GM12875 (cell line): ENCODE data around the gene ATOX1.
"Not testable (repeated sequence)": the region's sequence is repeated elsewhere in the genome, so short reads cannot be mapped to it uniquely, and the experiment has no call there.

ENCODE experiments used
- H3K4me3 ChIP-seq: one replicate; pipeline ENCODE4 v1.5.1; 2011; ENCODE audit warnings: low read depth, low read length, control low read depth
- TF ChIP-seq, protein P1 (sequence below): IDR thresholded peaks from 2 replicates; pipeline ENCODE4 v1.5.1; 2011; ENCODE audit warnings: low read depth, mild to moderate bottlenecking, control low read depth, inconsistent platforms, low read length, moderate library complexity, borderline replicate concordance; ENCODE audit not compliant: insufficient read depth

The ATOX1 gene

DNA sequence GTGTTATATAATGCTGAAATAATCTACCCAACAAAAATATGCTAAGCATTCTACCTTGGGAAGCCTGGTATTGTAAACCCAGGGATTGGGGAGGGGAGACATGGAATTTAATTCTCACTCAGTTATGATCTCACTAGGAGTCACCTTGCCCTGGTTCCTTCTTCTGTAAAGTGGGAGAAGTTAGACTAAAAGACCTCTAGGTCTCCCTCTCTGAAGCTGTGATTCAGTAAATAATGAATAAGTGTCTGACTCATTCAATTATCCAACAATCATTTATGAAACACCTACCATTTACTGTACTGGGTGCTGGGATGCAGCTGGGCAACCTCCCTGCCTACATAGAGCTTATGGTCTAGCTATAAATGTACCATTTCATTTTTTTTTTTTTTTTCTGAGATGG, 51.5 kb downstream of the ATOX1 start:
- H3K4me3 ChIP-seq = no peak overlapping the region
- TF ChIP-seq, protein P1, sequence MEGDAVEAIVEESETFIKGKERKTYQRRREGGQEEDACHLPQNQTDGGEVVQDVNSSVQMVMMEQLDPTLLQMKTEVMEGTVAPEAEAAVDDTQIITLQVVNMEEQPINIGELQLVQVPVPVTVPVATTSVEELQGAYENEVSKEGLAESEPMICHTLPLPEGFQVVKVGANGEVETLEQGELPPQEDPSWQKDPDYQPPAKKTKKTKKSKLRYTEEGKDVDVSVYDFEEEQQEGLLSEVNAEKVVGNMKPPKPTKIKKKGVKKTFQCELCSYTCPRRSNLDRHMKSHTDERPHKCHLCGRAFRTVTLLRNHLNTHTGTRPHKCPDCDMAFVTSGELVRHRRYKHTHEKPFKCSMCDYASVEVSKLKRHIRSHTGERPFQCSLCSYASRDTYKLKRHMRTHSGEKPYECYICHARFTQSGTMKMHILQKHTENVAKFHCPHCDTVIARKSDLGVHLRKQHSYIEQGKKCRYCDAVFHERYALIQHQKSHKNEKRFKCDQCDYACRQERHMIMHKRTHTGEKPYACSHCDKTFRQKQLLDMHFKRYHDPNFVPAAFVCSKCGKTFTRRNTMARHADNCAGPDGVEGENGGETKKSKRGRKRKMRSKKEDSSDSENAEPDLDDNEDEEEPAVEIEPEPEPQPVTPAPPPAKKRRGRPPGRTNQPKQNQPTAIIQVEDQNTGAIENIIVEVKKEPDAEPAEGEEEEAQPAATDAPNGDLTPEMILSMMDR = no peak

DNA sequence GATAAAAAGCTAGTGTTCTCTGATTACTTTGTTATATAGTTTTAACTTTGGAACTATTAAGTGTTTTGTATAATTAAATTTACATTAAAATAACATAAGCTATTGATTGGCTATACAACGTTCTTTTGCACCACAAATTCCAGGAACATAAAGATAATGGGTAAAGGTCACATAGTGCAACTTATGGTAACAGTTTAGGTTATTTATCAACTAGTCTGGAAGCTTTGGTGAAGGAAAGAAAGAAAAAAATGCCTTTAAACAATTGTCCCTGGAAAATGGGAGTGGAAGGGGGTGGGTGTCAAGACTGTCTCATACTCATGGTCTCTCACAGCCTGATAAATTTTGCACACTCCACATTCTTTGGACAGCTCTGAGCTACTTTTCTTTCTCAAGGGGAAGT, 54.7 kb downstream of the ATOX1 start:
- no peak overlapping the region for H3K4me3 ChIP-seq
- TF ChIP-seq, protein P1 = no peak

DNA sequence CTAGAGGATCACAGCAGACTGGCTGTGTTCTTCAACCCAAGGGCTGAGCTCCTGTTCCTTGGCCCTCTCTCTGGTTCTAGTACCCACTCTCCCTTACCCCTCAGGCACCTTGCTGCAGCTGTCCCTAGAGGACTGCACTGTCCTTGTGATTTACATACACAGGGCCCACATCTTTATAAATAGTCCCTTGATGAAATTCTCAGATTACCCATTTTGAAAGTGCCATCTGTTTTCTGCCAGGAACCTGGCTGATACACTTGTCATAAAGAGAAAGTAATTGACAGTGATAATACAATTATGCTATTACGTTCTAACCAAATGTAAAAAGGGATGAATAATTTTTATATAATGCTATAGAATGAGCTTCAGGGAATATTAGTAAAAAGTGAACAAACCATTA, 55.2 kb downstream of the ATOX1 start:
- TF ChIP-seq, protein P1 = no peak
- H3K4me3 ChIP-seq = no peak overlapping the region

DNA sequence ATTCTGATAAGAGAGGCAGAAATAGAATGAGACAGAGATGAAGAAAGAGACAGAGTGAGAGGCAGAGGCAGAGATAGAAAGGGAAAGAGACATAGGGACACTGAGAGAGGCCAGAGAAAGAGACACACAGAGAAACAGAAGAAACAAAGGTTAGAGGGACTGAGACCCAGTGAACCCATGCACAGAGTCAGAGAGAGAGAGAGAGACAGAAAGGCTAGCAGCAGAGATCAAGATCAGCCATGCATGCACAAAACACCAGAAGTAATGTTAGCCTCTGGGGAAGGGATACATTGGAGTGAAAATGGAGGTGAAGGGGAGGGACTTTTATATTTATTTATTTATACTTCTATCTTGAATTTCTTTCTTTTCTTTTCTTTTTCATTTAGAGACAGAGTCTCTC, 57.6 kb downstream of the ATOX1 start:
- TF ChIP-seq, protein P1 = no peak
- H3K4me3 ChIP-seq = no peak overlapping the region

DNA sequence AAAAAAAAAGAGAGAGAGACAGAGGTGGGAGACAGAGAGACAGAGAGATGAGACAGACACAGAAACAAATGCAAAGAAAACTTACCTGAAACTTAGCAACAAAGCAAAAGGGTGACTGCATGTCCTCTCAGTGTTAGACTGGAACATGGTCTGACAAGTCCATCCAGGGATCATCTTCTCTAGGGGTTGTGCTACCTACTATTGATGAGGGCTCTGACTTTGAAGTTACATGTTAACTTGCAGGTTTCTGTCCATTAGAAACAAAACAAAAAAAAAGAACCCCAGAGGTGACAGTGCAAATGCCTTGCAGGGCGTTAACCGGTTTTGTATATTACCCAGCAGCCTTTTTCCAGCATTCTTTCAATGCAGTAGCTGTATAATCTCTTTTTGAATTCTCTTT, 58.1 kb downstream of the ATOX1 start:
- no peak overlapping the region for H3K4me3 ChIP-seq

DNA sequence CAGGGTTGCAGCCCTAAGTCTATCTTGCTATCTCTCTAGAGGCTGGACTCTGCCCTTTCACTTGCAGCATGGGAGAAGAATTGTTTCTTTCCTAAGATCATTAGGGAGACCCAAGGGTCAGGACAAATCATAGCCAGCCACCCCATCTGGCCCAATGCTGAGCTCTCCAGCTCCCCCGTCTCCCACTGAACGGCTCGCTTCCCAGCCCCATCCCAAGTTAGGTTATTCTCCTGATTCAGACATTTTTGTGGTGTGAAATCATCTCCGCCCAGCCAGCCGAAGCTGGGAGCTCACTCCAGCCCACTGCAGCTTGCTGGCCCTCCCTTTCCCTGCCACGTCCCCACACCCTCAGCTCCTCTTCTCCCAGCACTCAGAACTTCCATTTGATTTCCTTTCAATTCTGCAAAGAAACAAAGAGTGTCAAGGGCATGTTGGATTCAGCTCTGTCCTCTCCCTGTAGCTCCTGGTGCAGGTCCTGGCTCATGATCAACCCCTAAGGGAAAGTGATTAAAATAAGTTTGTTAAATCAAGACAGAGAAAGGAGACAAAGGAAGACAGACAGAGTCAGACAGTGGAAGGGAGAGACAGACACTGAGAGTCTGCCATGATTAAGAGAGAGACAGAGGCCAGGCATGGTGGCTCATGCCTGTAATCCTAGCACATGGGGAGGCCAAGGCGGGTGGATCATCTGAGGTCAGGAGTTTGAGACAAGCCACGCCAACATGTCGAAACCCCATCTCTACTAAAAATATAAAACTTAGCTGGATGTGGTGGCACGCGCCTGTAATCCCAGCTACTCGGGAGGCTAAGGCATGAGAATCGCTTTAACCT, 59.1 kb downstream of the ATOX1 start:
- TF ChIP-seq, protein P1 = no peak
- H3K4me3 ChIP-seq = no peak overlapping the region

More for the DNA sequence above, 58.1 kb downstream of the ATOX1 start:
- TF ChIP-seq, protein P1 = no peak

DNA sequence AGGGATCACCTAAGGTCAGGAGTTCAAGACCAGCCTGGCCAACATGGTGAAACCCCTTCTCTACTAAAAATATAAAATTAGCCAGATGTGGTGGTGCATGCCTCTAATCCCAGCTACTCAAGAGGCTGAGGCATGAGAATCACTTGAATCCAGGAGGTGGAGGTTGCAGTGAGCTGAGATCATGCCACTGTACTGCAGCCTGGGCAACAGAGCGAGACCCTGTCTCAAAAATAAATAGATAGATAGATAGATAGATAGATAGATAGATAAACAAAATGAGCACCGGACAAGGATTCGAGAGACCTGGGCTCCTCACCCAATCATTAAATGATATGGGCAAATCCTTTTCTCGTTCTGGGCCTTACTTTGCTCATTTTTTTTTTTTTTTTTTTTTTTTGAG, 60.4 kb downstream of the ATOX1 start:
- not testable (repeated sequence) for H3K4me3 ChIP-seq

DNA sequence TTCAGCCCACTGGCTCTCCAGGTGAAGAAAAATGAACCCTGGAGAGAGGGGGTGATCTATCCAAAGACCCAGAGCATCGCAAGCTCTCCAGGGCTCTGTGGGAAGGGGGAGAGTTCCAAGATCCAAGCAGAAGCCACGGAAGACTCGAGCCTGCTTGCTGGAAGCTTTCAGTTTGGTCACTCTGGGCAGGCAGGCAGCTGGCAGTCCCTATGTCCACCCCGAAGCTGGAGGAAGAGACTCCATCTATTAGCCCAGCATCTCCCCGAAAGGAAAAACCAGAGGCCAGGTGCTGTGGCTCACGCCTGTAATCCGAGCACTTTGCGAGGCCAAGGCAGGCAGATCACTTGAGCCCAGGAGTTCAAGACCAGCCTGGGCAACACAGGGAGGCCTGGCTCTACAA, 61.0 kb downstream of the ATOX1 start:
- TF ChIP-seq, protein P1 = no peak
- H3K4me3 ChIP-seq = no peak overlapping the region
